HG02571 (cell line): Measurements from ENCODE around the gene CALML3.

Source experiments
- ATAC-seq: cut with Tn5 transposase; IDR thresholded peaks from one replicate; pipeline ENCODE4 v1.9.1; 2021; ENCODE audit warnings: mild to moderate bottlenecking, moderate library complexity; ENCODE audit not compliant: unreplicated experiment

Gene CALML3

GRCh38 chr10:5538446-5538845 lies 13.7 kb downstream of the CALML3 start:
- ATAC-seq, result no peak

GRCh38 chr10:5538892-5539651 lies 14.3 kb downstream of the CALML3 start:
- ATAC-seq, result no peak

GRCh38 chr10:5540080-5540479 lies 15.3 kb downstream of the CALML3 start:
- no peak for ATAC-seq

GRCh38 chr10:5540891-5541290 lies 16.1 kb downstream of the CALML3 start:
- ATAC-seq, result no peak

GRCh38 chr10:5542100-5542499 lies 17.3 kb downstream of the CALML3 start:
- ATAC-seq, result no peak

GRCh38 chr10:5543623-5544022 lies 18.9 kb downstream of the CALML3 start:
- ATAC-seq, result no peak

- no peak for ATAC-seq
These were observed 19.6 kb downstream of the CALML3 start for GRCh38 chr10:5544216-5544805.

GRCh38 chr10:5545011-5545410 lies 20.2 kb downstream of the CALML3 start:
- no peak for ATAC-seq

- no peak for ATAC-seq
These were observed 20.6 kb downstream of the CALML3 start for GRCh38 chr10:5545426-5545777.

GRCh38 chr10:5545778-5546710 lies 21.3 kb downstream of the CALML3 start:
- ATAC-seq, result no peak

- no peak for ATAC-seq
These were observed 22.3 kb downstream of the CALML3 start for GRCh38 chr10:5546891-5547680.

- no peak for ATAC-seq
These were observed 22.8 kb downstream of the CALML3 start for GRCh38 chr10:5547681-5547930.

GRCh38 chr10:5547931-5548660 lies 23.3 kb downstream of the CALML3 start:
- no peak for ATAC-seq

- ATAC-seq, result no peak
These were observed 24.9 kb downstream of the CALML3 start for GRCh38 chr10:5549462-5550249.

GRCh38 chr10:5550250-5550545 lies 25.4 kb downstream of the CALML3 start:
- no peak for ATAC-seq

- no peak for ATAC-seq
These were observed 26.1 kb downstream of the CALML3 start for GRCh38 chr10:5550621-5551530.

- ATAC-seq, result no peak
These were observed 27.0 kb downstream of the CALML3 start for GRCh38 chr10:5551531-5552375.
